NCI-H1092 treated with DMSO at 0.1 percent for 48 hours (cell line): ENCODE results near the gene TCERG1.

Source experiments
- DNase-seq: peaks from one replicate; lab custom pipeline; 2025; lab: John Stamatoyannopoulos, UW

Gene TCERG1

GRCh38 chr5:146457431-146457830, 10.3 kb downstream of the TCERG1 start:
- DNase-seq, result no peak

GRCh38 chr5:146458894-146459293, 11.8 kb downstream of the TCERG1 start:
- no peak for DNase-seq

DNA sequence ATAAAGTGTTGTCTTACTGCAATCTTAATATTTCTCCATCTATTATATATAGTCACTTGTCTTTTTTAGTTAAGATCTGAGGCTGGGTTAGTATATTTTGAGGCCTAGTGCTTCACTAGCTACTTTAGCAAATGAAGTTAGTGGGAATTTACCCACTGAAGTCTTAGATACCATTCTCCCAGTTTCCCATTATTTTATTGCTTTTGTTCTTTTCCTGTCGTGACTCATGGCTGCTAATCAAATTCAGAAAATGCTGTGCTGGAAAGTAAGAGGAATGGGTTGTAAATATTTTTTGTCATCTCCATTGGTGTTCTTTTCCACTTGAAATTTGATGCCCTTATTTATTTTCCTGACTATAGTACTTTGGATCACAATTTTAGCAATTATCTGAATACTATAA, 14.2 kb downstream of the TCERG1 start:
- DNase-seq, result no peak

DNA sequence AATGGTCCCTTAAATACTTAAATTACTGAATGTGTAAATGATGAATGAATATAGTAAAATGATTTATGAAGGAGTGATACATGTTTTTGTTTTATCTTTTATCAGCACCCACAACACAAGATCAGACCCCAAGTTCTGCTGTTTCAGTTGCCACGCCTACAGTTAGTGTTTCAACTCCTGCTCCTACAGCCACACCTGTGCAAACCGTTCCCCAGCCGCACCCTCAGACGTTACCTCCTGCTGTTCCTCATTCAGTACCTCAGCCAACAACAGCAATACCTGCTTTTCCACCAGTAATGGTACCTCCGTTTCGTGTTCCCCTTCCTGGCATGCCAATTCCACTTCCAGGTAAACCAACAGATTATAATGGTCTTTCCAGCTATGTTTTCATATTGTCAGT, 16.3 kb downstream of the TCERG1 start:
- DNase-seq, result no peak

- DNase-seq, result no peak
Measured at GRCh38 chr5:146466521-146467349, 19.6 kb downstream of the TCERG1 start.

- no peak for DNase-seq
Measured at GRCh38 chr5:146467760-146468159, 20.6 kb downstream of the TCERG1 start.

GRCh38 chr5:146474065-146474464, 26.9 kb downstream of the TCERG1 start:
- DNase-seq, result no peak

- no peak for DNase-seq
Measured at GRCh38 chr5:146475190-146475780, 28.2 kb downstream of the TCERG1 start.

DNA sequence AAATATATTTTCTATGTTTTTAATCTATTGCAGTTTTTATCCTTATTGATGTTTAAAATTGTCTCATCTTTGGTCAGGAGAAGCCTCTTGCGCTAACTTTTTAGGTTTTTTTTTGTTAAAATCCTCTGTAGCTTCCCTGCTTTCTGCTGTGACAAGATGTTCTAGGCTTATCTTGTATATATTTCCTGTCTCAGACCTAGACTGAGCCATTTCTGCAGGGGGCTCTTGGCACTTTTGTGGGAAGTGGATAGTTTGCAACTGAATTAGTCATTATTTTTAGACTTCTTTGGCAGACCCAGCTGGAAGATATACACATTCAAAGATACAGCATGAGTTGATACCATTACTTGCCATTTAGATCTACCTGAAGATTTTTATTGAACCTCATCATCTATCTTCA, 28.8 kb downstream of the TCERG1 start:
- DNase-seq, result no peak

- DNase-seq, result no peak
Measured at GRCh38 chr5:146482775-146483174, 35.6 kb downstream of the TCERG1 start.

GRCh38 chr5:146484714-146485391, 37.7 kb downstream of the TCERG1 start:
- DNase-seq, result no peak

- DNase-seq, result no peak
Measured at GRCh38 chr5:146490089-146490843, 43.1 kb downstream of the TCERG1 start.

GRCh38 chr5:146494656-146495055, 47.5 kb downstream of the TCERG1 start:
- no peak for DNase-seq

GRCh38 chr5:146499680-146500079, 52.5 kb downstream of the TCERG1 start:
- no peak for DNase-seq

- no peak for DNase-seq
Measured at GRCh38 chr5:146507428-146507827, 60.3 kb downstream of the TCERG1 start.

- DNase-seq, result no peak
Measured at GRCh38 chr5:146510559-146511125, 63.5 kb downstream of the TCERG1 start.

GRCh38 chr5:146513462-146513861, 66.3 kb downstream of the TCERG1 start:
- DNase-seq, result no peak

DNA sequence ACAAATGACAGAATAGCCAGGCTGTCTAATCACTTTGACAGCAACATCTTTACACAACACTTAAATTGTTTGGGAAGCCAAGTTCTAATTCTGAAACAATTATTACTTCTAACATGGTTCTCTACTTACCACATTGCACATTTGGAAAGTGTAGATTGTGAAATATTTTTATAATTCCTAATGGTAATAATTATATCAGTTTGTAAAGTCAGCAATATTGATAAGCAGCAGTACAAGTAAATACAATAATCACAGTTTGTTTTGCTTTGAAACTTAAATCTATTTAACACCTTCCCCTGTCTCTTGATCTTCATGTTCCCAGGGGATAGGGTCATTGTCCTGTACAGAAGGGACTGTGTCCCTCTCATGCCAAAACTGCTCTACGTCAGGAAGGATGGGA, 67.4 kb downstream of the TCERG1 start:
- no peak for DNase-seq

DNA sequence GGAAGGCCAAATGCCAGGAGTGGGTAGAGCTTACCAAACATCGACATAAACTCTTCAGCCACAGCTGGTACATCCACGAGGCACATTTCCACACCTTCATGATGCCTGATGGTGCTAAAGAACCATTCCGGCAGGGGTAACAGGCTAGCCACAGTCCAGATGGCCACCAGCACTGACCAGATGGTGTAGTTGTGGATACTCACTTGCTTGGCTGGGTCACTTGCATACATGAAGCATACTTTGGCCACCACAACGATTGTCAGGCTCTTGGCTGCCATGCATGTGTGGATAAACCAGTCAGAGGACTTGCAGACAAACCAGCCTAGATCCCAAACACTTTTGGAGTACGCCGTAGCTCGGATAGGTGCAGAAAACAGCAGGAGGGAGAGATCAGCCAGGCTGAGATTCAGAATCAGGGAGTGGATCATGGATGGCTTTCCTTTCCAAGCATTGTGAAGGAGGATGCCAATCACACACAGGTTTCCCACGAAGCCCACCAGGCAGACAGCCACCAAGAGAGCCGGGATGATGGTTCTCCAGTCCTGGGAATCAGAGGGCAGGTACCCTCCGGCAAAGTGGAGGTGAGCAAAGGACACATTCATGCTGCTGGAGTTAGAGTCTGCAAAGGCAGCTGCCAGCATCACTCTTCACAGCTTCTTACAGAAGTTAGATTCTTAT, 68.5 kb downstream of the TCERG1 start:
- no peak for DNase-seq

DNA sequence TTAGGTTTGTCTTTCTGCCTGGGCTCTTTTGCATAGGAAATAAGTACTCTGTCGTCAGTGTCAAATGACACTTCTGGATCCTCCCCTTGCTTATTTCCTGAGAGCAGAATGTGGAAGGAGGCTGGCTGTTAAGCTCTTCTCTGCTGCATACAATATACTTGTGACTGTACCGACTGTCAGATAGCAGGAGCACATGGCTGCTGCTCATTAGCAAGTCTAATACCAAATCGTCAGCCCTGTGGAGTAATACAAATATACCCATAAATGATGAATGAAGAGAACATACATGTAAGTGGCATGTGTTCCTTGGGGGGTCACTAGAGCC, 69.0 kb downstream of the TCERG1 start, which contains the start of gene GPR151:
Gene GPR151 (minus strand): TSS at position 40 of the 325 bp plus-strand sequence. CDS start 77 bp downstream, outside the sequence.
- no peak for DNase-seq

DNA sequence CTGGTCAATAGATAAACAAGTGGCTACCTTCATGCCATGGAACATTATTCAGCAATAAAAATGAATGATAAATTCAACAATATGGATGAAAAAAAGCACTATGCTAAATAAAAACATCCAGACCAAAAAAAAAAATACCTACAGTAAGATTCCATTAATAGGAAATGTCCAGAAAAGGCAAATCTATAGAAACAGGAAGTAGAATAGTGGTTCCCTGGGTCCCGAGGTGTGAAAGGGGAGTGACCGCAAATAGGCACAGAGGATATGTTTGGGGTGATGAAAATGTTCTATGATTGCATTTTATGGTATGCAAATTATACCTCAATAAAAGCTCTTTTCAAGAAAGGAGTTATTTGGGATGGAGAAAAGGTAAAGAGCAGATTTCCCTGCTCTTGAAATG, 72.4 kb downstream of the TCERG1 start:
- no peak for DNase-seq

GRCh38 chr5:146520731-146521130, 73.6 kb downstream of the TCERG1 start:
- no peak for DNase-seq
